Stimulated activated CD8-positive, alpha-beta memory T cell treated with anti-CD3 and anti-CD28 coated beads, Interleukin-7, amount 100 ng/mL, for 4 hours (primary cell): ENCODE measurements around the gene ALKBH7.
A peak's percentile ranks its signal among the peaks of the same experiment; 100 is the strongest.

Experiments used
- DNase-seq, 2 donors: peaks; one replicate each; pipeline ENCODE4 v3.0.0-alpha.2; 2020; ENCODE audit warnings: low read depth in 2 of 2

The ALKBH7 gene

DNA sequence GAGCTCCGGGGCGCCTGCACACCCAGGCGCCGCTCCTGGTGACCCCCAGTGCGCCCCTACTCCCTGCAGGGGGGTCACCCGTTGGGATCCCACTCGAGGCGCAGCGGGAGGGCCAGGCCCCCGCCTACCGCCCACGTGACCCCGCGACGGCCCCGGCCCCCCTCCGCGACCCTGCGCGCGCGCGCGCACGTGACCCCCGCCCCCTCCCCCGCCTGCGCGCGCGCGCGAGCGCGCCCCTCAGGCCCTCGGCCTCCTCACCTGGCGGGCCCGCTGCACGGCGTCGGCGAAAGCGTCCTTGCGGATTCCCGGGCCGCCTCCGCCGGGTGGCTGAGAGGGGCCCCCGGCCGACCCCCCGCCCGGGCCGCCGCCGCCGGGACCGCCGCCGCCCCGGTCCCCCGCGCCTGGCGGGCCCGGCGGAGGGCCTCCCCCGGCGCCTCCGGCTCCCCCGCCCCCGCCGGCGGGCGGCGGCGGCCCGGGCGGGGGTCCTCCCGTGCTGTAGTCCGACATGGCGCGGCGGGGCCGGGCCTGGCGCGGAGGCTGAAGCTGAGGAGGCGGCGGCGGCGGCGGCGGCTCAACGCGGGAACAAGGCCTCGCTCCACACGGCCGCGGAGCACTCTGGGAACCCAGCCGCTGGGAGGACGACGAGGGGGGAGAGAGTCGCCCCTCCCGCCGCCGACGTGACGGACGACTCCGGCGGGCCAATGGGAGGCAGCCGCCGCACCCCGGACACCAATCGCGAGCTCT is 51.8 kb downstream of the ALKBH7 start, which contains the start of gene KHSRP:
Gene KHSRP, minus strand, starts transcription at position 617 of the 744 bp plus-strand sequence. Its CDS starts 110 bp downstream, at position 507.
- DNase-seq: peak in 1 of 2 donors; percentile 36
